Muscle layer of duodenum (tissue), 2 donors: ENCODE measurements around the gene PNLIPRP3.

Experiments
- H3K27ac ChIP-seq: one replicate; pipeline ENCODE4 v1.7.0; 2013; ENCODE audit warnings: mild to moderate bottlenecking, low read length
- H3K27me3 ChIP-seq: one replicate; pipeline ENCODE4 v1.7.0; 2013; ENCODE audit warnings: low read depth, mild to moderate bottlenecking, control low read depth, low read length
- H3K36me3 ChIP-seq, 2 donors: one replicate each; pipeline ENCODE4 v1.7.0; 2013; ENCODE audit warnings: low read length in 2 of 2, control low read depth in 1 of 2, mild to moderate bottlenecking in 1 of 2; ENCODE audit not compliant: insufficient read depth in 2 of 2, control insufficient read depth in 1 of 2
- H3K4me1 ChIP-seq, 2 donors: one replicate each; pipeline ENCODE4 v1.7.0; 2013; ENCODE audit warnings: low read length in 2 of 2, mild to moderate bottlenecking in 2 of 2, control low read depth in 1 of 2, moderate library complexity in 1 of 2; ENCODE audit not compliant: insufficient read depth in 2 of 2, control insufficient read depth in 1 of 2
- H3K4me3 ChIP-seq, 2 donors: one replicate each; pipeline ENCODE4 v1.7.0; 2013; ENCODE audit warnings: low read length in 2 of 2, low read depth in 1 of 2, mild to moderate bottlenecking in 1 of 2
- H3K9me3 ChIP-seq, 2 donors: one replicate each; pipeline ENCODE4 v1.7.0; 2013; ENCODE audit warnings: low read length in 2 of 2, control low read depth in 1 of 2, mild to moderate bottlenecking in 1 of 2; ENCODE audit not compliant: control insufficient read depth in 1 of 2
- donor health status: healthy.

PNLIPRP3 gene

DNA sequence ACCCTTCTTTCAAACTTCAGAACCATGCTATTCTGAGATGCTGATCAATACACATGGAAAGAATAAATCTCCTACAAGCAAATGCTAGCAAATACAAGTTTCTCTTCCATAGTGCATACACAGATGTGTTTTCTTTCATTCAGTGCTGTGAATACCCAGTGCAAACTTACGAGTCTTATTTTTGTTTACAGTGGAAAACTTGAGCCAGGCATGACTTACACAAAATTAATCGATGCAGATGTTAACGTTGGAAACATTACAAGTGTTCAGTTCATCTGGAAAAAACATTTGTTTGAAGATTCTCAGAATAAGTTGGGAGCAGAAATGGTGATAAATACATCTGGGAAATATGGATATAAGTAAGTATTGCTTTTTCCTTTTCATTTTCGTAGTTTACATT lies 48.8 kb downstream of the PNLIPRP3 start:
- Histone ChIP-seq H3K27ac (no peak overlapping the region), H3K27me3 (no peaks in the 10 kb centered on the region), H3K36me3 (no peaks in the 10 kb centered on the region), H3K4me3 (no peak overlapping the region), H3K4me1 (peaks cover 4 to 31% of the 10 kb centered on the region in 2 donors), H3K9me3 (no peaks in the 10 kb centered on the region)

DNA sequence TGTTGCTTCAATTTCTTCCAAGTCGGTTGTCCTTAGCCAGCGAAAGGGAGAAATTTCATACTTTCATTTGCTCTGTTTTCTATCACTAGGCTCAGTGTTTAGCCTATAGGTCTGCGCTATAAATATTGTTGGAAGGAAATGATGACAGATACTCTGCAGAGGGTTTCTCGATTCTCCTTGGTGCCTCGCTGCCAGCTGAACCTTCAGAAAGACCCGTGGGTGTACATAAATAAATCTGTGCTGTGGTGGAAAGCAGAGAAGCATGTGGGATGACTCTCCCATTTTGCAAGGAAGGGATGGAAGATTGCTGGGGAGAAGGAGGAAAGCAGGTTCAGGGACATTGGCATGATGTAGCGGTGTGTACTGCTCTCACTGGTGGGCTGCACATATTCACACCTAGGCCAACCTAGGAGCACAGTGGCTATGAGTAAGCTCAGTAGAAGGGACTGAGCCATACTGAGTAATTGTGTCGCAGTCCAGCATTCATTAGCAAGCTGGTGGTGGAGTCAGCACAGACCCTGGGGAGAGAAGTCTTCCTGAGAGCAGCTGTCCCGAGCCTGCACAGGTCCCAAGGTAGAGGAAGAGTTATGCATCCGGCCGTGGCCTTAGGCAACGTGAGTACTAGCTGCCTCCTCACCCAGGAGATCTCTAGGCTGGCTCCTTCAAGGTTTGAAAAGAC lies 50.5 kb downstream of the PNLIPRP3 start:
- Histone ChIP-seq H3K4me3 (no peak overlapping the region), H3K36me3 (no peaks in the 10 kb centered on the region), H3K27ac (no peak overlapping the region), H3K4me1 (peaks cover under 1 to 22% of the 10 kb centered on the region in 2 donors), H3K27me3 (no peaks in the 10 kb centered on the region), H3K9me3 (no peaks in the 10 kb centered on the region)

DNA sequence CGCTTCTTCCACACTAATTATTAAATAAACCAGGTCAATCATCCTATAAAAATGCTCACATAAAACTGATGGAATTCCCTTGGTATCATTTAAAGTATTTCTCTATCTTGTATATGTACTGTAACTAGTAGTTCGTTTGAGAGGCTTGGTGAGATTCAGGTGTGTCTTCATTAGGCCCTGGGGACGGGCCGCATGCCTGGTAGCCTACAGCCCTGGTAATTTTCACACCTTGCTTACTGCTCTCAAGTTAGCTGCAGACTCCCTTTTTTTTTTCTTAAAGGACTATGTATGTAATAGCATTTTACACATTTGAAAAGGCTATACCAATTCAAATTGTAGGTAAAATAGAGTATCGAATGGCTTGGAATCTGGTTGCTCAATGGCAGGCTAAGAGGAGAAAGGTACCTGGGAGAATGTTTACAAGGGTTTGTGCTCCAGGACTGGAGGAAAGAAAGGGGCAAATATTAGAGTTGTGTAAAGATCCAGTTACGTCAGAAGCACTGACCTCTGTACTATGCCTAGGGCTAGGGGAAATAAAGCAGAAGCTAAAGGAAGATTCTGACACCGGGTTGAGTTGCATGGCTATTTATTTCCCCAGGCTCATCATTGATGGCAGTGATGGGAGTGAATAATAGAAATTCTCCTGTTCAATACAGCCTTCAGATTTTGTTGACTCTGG lies 59.3 kb downstream of the PNLIPRP3 start:
- Histone ChIP-seq H3K4me3 (no peak overlapping the region), H3K27me3 (no peaks in the 10 kb centered on the region), H3K36me3 (no peaks in the 10 kb centered on the region), H3K27ac (no peak overlapping the region), H3K9me3 (no peaks in the 10 kb centered on the region), H3K4me1 (no peaks in the 10 kb centered on the region)

DNA sequence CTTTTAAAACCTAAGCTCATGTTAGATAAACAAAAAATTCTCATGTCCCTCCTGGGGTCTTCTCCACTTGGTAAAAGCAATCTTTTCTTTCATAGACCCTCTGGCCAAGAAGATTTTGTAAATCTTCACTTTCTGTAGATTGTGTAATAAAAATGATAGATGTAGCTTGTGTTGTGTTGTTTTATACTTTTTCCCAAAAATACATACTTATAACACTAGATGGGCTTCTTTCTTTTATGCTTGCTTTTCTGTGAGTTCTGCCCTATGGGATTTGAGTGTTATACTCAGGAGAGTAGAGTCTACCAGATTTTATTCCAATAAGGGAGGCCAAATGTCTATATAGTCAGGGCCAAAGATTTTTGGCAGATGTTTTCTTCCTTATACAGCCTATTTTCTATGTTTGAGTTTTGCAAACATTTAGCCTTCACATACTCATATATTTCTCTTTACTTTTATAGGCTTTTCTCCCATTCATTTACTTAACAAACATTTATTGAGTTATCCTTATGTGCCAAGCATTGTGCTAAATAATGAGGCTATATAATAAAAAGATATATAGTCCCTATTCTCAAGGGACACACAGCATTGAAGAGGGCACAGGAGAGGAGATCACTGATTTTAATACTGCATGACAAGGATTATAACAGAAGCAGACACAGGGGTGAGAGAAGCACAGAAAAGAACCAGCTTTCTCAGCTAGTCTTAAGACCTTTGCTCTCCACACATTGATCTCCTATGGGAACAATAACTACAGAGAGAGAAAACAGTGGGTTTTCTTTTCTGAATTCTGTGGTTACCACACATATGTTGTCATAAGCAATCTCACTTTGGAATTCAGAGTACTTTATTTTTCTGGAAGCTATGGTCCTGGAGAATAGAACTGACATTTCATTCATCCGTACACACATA lies 60.1 kb downstream of the PNLIPRP3 start:
- no peaks in the 10 kb centered on the region for H3K9me3 ChIP-seq
- H3K36me3 ChIP-seq, result no peaks in the 10 kb centered on the region
- H3K27me3 ChIP-seq, result no peaks in the 10 kb centered on the region
- H3K27ac ChIP-seq, result no peak overlapping the region
- H3K4me1 ChIP-seq, result no peaks in the 10 kb centered on the region
- no peak overlapping the region for H3K4me3 ChIP-seq

DNA sequence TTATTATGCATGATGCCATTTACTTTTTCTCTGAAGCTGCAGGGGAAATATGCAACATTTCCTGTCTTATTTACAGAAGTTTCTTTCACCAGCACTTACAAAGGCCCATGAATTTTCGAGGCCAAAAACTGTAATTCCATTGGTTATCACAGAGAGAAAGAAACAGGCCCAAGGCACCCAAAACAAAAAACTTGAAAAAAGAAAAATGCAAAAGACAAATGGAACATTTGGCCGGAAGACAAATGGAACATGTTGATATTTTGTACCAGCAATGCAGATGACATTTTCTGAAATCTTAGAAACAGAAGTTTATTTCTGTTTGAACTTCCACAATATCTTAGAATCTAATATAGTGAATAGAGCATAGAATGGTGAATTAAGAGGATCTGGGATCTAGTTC lies 61.8 kb downstream of the PNLIPRP3 start:
- no peaks in the 10 kb centered on the region for H3K36me3 ChIP-seq
- no peaks in the 10 kb centered on the region for H3K27me3 ChIP-seq
- no peak overlapping the region for H3K27ac ChIP-seq
- H3K4me3 ChIP-seq, result no peak overlapping the region
- H3K4me1 ChIP-seq, result no peaks in the 10 kb centered on the region
- no peaks in the 10 kb centered on the region for H3K9me3 ChIP-seq

DNA sequence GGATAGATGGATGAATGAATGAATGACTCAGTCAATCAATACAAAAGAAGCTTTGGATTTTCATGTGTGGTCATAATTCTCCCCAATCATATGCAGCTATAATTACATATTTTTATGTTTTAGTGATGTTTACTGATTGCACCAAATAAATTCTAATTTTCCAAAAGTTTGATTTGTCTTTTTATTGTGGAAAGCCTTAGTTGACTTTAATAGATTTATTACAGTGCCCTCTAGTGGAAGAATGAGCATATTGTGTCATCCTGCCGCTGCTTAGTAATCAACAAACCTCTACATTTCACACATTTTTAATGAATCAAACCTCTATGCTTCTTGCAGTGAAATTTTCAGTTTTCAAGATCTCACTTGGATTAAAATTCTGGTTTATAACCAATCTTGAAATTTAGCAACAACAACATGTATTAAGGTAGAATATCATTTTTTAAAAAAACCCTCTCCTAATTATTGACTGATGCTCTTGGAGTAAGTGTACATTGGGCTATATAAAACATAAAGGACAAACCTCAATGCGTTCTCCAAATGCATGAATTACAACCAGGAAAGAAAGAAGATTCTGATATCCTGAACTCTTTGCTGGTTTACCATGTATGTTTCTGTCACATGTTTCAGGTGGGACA lies 62.5 kb downstream of the PNLIPRP3 start:
- Histone ChIP-seq H3K4me1 (no peaks in the 10 kb centered on the region), H3K36me3 (no peaks in the 10 kb centered on the region), H3K27me3 (no peaks in the 10 kb centered on the region), H3K4me3 (no peak overlapping the region), H3K27ac (no peak overlapping the region), H3K9me3 (no peaks in the 10 kb centered on the region)

DNA sequence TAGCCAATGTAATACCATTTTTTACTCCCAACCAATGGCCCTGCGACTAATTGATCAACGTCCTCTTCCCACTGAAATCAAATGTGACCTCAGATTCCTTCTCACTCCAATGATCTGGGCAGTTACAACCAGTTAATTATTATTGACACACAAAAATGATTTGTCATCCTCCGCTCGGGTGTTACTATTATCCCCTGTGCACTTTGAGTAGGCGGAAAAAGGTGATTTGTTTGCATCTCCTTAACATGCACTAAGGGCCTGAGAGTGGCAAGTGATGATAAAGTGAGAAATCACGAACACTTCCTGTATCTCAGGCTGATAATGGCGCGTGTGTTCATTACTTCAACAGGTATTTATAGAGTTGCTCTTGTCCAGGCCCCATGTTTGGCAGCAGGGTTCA lies 77.1 kb downstream of the PNLIPRP3 start:
- no peaks in the 10 kb centered on the region for H3K4me1 ChIP-seq
- H3K4me3 ChIP-seq, result no peak overlapping the region
- no peak overlapping the region for H3K27ac ChIP-seq
- H3K27me3 ChIP-seq, result no peaks in the 10 kb centered on the region
- H3K36me3 ChIP-seq, result no peaks in the 10 kb centered on the region
- no peaks in the 10 kb centered on the region for H3K9me3 ChIP-seq

DNA sequence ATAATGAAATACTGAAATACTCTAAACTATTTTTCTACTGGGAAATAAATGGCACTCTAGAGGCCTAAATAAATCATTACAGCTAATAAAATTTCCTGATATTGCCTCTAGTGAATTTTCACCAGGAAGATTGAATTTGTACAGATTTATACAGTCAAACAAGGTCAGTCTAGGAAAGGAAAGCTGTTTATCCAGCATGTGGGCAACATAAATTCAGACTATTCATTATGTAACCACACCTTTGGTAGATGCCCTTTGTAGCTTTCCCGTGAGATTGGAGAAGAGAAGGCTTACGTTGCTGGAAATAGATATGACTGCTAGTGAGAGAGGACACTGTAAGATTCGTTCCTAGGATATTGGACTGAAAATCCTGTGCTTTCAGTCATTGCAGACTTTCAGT lies 82.9 kb downstream of the PNLIPRP3 start:
- Histone ChIP-seq H3K4me1 (no peaks in the 10 kb centered on the region), H3K27me3 (no peaks in the 10 kb centered on the region), H3K9me3 (no peaks in the 10 kb centered on the region), H3K4me3 (no peak overlapping the region), H3K36me3 (no peaks in the 10 kb centered on the region), H3K27ac (no peak overlapping the region)

DNA sequence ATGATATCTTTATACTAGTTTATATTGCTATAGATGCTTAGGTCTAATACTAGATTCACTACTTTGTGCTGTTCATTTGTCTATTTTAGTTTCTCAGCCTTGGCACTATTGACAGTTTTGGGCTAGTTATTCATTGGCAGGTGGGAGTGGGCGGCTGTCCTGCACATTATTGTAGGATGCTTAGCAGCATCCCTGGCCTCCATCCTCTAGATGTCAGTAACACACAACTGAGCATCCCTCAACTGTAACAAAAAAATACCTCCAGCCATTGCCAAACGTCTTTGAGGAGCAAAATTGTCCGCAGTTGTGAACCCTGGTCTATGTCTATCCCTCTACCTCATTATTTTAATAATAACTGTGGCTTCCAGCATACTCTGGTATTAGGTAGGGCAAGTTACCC lies 83.7 kb downstream of the PNLIPRP3 start:
- Histone ChIP-seq H3K4me1 (no peaks in the 10 kb centered on the region), H3K9me3 (no peaks in the 10 kb centered on the region), H3K36me3 (no peaks in the 10 kb centered on the region), H3K27ac (no peak overlapping the region), H3K4me3 (no peak overlapping the region), H3K27me3 (no peaks in the 10 kb centered on the region)

DNA sequence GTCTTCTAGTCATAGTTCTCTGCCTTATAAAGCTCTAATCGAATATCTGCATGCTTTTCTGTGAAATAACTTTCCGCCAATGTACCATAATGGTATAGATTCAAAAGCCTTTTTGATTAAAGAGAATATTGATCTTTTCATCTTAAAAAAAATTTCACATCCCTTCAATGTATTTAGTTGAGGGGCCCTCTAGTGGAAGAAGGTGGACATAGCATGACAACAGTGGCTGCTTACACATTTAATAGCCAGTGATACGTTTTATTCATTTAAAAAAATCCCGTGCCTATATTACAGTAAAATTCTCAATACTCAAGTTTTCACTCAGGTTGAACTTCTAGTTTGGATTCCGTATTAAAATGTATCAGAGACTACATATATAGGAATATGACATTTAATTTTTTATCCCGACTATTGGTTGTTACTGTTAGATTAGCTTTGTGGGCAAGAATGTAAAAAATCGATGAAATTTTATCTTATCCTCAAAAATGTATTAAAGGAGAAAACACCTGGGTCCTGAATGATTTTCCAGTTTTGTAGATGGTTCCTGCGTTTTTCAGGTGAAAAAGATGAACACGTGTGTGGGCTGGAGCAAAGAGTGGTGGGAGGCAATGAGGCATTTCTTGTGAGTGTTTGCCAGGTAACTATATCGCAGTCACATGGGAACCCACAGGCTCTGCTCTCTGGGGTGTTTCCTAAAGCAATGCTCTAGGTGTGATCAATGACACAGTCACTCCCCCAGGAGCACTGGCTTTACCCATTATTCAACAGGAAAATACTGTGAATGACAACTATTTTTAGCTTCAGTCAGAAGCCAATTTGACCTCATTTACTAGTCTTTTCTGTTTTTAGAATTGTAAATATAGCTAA lies 94.0 kb downstream of the PNLIPRP3 start:
- Histone ChIP-seq H3K36me3 (no peaks in the 10 kb centered on the region), H3K27me3 (no peaks in the 10 kb centered on the region), H3K4me1 (no peaks in the 10 kb centered on the region), H3K9me3 (no peaks in the 10 kb centered on the region), H3K4me3 (no peak overlapping the region), H3K27ac (no peak overlapping the region)
